T-helper 17 cell (primary cell): ENCODE data around the gene PSAPL1. TPM values are rescaled to one million over a fixed set of nuclear protein-coding genes. Genes with fewer than 3 reads are reported as not detected.

Experiments
- ATAC-seq: fragments of 150-1000 bp; cut with Tn5 transposase; 2 replicates; pipeline ENCODE4 v1.10.0; 2021; ENCODE audit warnings: mild to moderate bottlenecking, moderate library complexity
- DNase-seq, 3 donors: peaks; one replicate each; pipeline versions ENCODE4 v3.0.0 to v3.0.0-alpha.2; 2020 to 2021
- H3K9me3 ChIP-seq: one replicate; pipeline ENCODE4 v1.7.0; 2013; ENCODE audit warnings: low read length, mild to moderate bottlenecking; ENCODE audit not compliant: control insufficient read depth, poor library complexity, severe bottlenecking
- H3K27ac Mint-ChIP-seq: one replicate; pipeline ENCODE4 v1.8.0; 2022; ENCODE audit warnings: mild to moderate bottlenecking, moderate library complexity, mixed read lengths
- H3K27me3 Mint-ChIP-seq: one replicate; pipeline ENCODE4 v1.8.0; 2022; ENCODE audit warnings: mixed read lengths
- H3K36me3 Mint-ChIP-seq: one replicate; pipeline ENCODE4 v1.8.0; 2022; ENCODE audit warnings: low read depth, mixed read lengths
- H3K4me1 Mint-ChIP-seq: one replicate; pipeline ENCODE4 v1.8.0; 2022; ENCODE audit warnings: mild to moderate bottlenecking, mixed read lengths
- H3K4me3 Mint-ChIP-seq: one replicate; pipeline ENCODE4 v1.8.0; 2022; ENCODE audit warnings: mild to moderate bottlenecking, moderate library complexity, mixed read lengths
- total RNA-seq, 4 donors: library from RNA in 2 of 4; stranded (reverse) in 2 of 4; gene quantifications; one replicate each; pipeline ENCODE4 v1.2.3 and lab custom pipeline; 2022 to 2026

PSAPL1 gene
- total RNA-seq, 2 donors from 2014 or later = not detected

DNA sequence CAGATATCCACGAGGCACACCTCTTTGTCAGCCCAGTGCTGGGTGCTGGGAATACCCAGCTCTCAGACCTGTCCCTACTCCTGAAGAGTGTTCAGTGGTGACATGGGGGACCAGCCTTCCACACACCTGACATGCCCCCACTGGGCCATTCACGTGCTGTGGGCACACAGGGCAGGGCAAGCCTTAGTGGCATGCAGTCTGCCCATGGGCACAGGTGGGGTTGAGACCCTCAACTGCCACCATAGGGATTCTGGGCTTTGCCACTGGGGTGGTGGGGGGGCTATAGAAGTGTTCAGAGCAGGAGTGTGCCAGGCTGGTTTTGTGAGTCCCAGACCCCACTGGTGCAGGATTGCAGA lies 16.7 kb upstream of the PSAPL1 start:
- no peak for DNase-seq
- Mint-ChIP-seq H3K4me1 (peaks cover 2% of the 10 kb centered on the region), H3K27me3 (no peaks in the 10 kb centered on the region), H3K36me3 (no peaks in the 10 kb centered on the region), H3K27ac (no peak overlapping the region), H3K4me3 (no peak overlapping the region)
- ATAC-seq = no peak
- H3K9me3 ChIP-seq = no peaks in the 10 kb centered on the region

DNA sequence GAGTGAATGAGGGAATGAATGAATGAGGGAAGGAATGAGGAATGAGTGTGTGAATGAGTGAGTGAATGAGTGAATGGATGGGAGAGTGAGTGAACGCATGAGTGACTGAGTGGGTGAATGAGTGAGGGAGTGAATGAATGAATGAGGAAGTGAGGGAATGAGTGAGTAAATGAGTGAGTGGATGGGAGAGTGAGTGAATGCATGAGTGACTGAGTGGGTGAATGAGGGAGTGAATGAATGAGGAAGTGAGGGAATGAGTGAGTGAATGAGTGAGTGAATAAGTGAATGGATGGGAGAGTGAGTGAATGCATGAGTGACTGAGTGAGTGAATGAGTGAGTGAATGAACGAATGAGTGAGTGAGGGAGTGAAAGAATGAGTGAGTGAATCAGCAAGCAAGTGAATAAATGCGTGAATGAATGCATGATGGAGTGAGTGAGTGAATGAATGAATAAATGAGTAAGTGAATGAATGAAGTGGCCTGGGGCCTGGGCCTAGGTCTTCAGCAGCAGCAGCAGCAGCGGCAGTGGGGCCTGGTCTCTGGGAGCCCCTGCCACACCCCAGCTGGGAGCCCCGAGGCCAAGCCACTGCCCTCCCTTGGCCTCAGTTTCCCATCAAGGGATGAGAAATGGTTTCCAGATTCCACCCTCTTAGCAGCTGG lies 16.2 kb upstream of the PSAPL1 start:
- no peak for ATAC-seq
- H3K9me3 ChIP-seq = no peaks in the 10 kb centered on the region
- H3K27me3 Mint-ChIP-seq = no peaks in the 10 kb centered on the region
- no peak for DNase-seq
- peaks cover 2% of the 10 kb centered on the region for H3K4me1 Mint-ChIP-seq
- no peaks in the 10 kb centered on the region for H3K36me3 Mint-ChIP-seq
- no peak overlapping the region for H3K27ac Mint-ChIP-seq
- H3K4me3 Mint-ChIP-seq = no peak overlapping the region

DNA sequence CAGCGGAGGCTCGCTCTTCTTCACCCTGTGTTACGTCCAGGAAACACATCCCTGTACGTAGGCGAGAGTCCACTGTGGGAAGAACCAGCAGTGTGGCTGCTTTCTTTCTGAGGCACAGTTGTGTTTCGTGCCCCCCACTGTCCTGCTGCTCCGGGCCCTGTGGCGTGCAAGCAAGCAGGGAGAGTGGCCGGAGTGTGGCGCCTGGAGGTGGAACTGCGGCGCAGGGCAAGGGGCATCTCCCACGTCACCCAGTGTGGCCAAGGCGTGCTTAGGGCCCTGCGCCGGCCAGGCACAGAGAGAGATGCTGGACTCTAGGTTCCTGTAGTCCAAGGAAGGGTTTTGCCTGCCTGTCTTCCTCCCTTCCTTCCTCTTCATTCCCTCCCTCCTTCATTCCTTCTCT lies 13.3 kb upstream of the PSAPL1 start:
- H3K4me1 Mint-ChIP-seq = peaks cover 2% of the 10 kb centered on the region
- peaks cover 22% of the 10 kb centered on the region for H3K27me3 Mint-ChIP-seq
- no peak overlapping the region for H3K4me3 Mint-ChIP-seq
- H3K27ac Mint-ChIP-seq = no peak overlapping the region
- ATAC-seq = no peak
- no peaks in the 10 kb centered on the region for H3K36me3 Mint-ChIP-seq
- H3K9me3 ChIP-seq = no peaks in the 10 kb centered on the region
- DNase-seq = no peak

DNA sequence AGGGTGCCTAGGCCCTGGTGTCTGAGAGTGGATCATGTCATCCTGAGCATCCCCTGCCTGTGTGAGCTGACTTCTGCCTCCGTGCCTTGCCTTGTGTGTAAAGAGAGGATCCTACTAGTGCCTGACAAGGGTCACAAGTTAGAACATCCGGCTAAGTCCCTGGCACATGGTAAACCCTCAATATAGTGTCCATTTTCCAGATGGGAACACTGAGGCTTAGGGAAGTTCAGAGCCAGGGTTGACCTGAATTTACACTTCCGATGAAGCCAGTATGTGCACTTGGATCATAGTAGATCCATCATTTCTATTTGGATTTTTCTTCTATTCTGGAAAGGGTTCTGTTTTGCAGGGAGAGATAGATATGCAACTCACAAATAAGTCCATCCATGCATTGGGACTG lies 12.5 kb upstream of the PSAPL1 start:
- Mint-ChIP-seq H3K4me3 (no peak overlapping the region), H3K36me3 (no peaks in the 10 kb centered on the region), H3K4me1 (peaks cover 2% of the 10 kb centered on the region), H3K27ac (no peak overlapping the region), H3K27me3 (peaks cover 26% of the 10 kb centered on the region)
- no peaks in the 10 kb centered on the region for H3K9me3 ChIP-seq
- ATAC-seq (no peak), DNase-seq (no peak)

DNA sequence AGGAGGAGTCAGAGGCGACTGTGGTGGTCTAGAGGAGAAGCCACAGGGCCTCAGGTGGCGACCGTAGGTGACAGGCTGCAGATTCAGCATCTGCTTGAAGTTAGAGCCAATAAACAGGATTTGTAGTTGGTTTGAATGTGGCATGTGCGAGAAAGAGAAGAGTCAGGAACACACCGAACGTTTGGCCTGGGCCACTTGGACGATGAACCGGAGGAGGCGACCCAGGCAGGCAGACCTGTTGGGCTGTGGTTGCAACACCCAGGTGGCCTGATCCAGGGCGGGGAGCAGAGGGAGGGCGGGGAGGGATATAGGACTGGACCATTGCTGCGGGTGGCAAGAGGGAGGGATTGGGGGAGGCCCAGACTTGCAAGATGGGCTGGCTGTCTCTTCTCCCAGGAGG lies 10.0 kb upstream of the PSAPL1 start:
- no peak for ATAC-seq
- Mint-ChIP-seq H3K4me3 (no peak overlapping the region), H3K27me3 (peaks cover 38% of the 10 kb centered on the region), H3K36me3 (no peaks in the 10 kb centered on the region), H3K4me1 (peaks cover 4% of the 10 kb centered on the region), H3K27ac (no peak overlapping the region)
- H3K9me3 ChIP-seq = no peaks in the 10 kb centered on the region
- DNase-seq = no peak

DNA sequence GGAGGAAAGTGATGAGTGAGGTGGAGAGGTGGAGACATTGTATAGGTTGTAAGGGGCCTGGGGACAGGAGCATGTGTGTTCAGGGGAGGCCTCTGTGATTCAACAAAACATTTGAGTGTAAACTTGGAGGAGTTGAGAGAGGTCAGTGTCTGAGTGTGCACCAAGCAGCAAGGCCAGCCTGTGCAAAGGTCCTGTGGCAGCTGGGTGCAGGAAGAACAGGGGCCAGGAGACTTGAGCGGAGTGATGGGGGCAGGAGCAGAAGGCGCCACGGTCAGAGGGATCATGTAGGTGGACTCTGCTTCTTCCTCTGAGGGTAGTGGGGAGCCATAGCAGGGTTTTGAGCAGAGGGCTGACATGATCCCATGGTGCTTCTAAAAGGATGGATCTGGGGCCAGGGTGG lies 9.6 kb upstream of the PSAPL1 start:
- H3K36me3 Mint-ChIP-seq = no peaks in the 10 kb centered on the region
- DNase-seq (no peak), ATAC-seq (no peak)
- peaks cover 38% of the 10 kb centered on the region for H3K27me3 Mint-ChIP-seq
- H3K9me3 ChIP-seq = no peaks in the 10 kb centered on the region
- H3K4me3 Mint-ChIP-seq = no peak overlapping the region
- H3K4me1 Mint-ChIP-seq = peaks cover 4% of the 10 kb centered on the region
- no peak overlapping the region for H3K27ac Mint-ChIP-seq

DNA sequence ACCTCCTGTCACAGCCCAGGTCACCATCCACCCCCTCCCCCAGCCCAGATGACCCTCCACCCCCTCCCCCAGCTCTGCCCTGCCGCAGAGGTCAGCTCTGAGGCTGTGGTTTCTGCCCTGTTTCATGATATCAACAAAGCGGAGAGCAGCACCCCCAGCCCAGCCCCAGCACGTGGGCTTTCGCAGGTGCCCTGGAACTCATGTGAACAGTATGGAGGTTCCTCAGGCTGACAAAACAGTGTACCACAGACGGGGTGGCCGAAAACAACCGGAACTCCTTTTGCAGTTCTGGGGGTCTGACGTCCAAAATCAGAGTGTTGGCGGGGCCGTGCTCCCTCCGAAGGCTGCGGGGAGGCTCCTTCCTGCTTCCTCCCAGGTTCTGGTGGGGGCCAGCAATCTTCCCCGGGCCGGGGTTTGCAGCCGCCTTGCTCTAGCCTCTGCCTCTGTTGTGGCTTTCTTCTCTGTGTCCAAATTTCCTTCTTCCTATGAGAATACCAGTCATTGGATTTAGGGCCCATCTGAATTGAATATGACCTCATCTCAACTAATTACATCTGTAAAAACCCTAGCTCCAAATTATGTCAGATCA lies 7.9 kb upstream of the PSAPL1 start:
- Mint-ChIP-seq H3K36me3 (no peaks in the 10 kb centered on the region), H3K4me1 (peaks cover 2% of the 10 kb centered on the region), H3K4me3 (no peak overlapping the region), H3K27ac (no peak overlapping the region), H3K27me3 (peaks cover 43% of the 10 kb centered on the region)
- H3K9me3 ChIP-seq = no peaks in the 10 kb centered on the region
- no peak for DNase-seq
- no peak for ATAC-seq

DNA sequence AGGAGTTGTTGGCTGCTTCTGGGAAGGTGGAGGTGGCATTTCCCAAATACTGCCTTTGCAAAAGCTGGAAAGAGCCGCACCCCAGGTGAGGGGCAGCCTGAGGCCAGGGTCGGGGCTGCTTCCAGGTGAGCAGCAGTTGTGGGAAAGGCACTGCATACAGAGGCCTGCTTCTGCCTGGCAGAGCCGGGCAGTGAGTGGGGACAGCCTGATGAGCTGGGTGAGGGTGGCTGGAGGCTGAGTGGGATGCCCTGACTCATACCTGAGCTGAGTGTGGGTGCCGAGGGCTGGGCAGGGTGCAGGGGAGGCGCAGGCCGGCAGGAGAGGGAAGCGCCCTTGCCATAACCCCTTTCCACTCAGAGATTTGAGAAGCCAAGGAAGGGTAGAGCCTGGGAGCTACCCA lies 6.5 kb upstream of the PSAPL1 start:
- H3K27me3 Mint-ChIP-seq = peaks cover 43% of the 10 kb centered on the region

DNA sequence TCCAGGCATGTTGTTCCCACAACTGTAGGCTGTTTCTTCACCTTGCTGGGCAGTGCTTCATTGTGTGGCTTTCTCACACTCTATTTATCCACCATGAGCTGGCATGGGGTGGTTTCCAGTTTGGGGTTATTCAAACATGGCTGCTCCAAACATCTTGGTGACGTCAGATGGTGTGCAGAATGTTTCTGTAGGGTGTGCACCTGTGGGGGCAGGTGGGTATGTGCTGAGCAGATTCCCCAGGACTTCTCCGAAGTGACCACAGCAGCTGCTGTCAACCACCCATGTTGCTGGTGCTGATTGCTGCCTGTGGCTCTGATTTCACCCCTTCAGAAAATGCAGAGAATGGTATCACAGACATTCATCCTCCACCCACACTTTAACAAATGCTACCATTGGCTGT lies 5.0 kb upstream of the PSAPL1 start:
- ATAC-seq (no peak), DNase-seq (no peak)
- no peak overlapping the region for H3K27ac Mint-ChIP-seq
- no peak overlapping the region for H3K4me3 Mint-ChIP-seq
- peaks cover 43% of the 10 kb centered on the region for H3K27me3 Mint-ChIP-seq
- no peaks in the 10 kb centered on the region for H3K36me3 Mint-ChIP-seq
- no peaks in the 10 kb centered on the region for H3K9me3 ChIP-seq
- H3K4me1 Mint-ChIP-seq = peaks cover 2% of the 10 kb centered on the region

More for the DNA sequence above, 6.5 kb upstream of the PSAPL1 start:
- no peak for ATAC-seq
- H3K9me3 ChIP-seq = no peaks in the 10 kb centered on the region
- Mint-ChIP-seq H3K36me3 (no peaks in the 10 kb centered on the region), H3K27ac (no peak overlapping the region), H3K4me1 (peaks cover 2% of the 10 kb centered on the region), H3K4me3 (no peak overlapping the region)
- no peak for DNase-seq

DNA sequence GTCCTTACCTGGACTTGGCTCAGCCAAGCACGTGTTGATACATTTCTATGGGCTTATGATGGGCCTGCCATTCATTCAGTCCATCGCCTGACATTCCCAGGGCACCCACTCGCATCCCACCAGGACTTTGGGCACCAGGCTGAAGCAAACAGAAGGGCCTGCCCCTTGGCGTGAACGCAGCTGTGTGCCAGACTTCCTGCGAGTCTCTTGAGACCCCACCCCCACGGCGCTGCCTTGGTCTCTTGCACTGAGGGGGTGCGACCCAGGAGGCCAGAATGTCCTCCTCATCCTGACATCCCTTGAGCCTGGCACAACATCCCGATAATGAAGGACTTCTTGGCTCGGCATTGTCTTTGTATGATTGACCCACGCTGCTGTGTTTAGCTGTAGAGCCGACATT lies 1.5 kb upstream of the PSAPL1 start:
- H3K9me3 ChIP-seq = no peaks in the 10 kb centered on the region
- H3K4me1 Mint-ChIP-seq = peaks cover 2% of the 10 kb centered on the region
- H3K36me3 Mint-ChIP-seq = no peaks in the 10 kb centered on the region
- DNase-seq (no peak), ATAC-seq (no peak)
- no peak overlapping the region for H3K4me3 Mint-ChIP-seq
- peaks cover 25% of the 10 kb centered on the region for H3K27me3 Mint-ChIP-seq
- H3K27ac Mint-ChIP-seq = no peak overlapping the region

DNA sequence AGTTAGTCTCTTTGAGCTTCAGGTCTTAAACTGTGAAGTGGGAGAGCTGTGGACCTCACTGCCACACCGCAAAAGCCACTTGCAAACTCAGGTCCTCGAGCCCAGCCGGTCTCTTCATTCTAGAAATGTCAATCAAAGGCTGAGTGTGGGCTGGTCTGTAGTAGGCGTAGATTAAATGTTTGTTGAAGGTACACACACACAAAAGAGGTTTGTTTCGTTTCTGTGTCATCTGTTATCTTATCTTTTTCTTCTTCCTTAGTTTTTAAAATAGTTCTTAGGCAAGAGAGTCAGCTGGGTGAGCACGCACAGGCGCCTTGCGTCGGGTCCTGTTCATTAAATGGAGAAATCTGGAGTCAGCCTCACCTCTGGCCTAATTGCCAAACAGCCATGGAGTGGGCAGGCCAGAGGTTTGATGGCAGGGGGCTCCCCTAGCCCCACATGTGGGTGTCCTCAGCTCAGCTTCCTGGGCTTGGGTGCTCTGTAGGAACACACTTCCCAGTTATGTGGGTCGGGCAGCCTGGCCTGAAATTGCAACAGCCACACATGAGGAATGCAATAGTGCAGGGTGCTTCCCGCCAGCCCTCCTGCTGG lies 836 bp upstream of the PSAPL1 start:
- no peak overlapping the region for H3K27ac Mint-ChIP-seq
- peaks cover 20% of the 10 kb centered on the region for H3K27me3 Mint-ChIP-seq
- no peaks in the 10 kb centered on the region for H3K4me1 Mint-ChIP-seq
- DNase-seq = no peak
- no peaks in the 10 kb centered on the region for H3K36me3 Mint-ChIP-seq
- H3K9me3 ChIP-seq = no peaks in the 10 kb centered on the region
- ATAC-seq = no peak
- no peak overlapping the region for H3K4me3 Mint-ChIP-seq

DNA sequence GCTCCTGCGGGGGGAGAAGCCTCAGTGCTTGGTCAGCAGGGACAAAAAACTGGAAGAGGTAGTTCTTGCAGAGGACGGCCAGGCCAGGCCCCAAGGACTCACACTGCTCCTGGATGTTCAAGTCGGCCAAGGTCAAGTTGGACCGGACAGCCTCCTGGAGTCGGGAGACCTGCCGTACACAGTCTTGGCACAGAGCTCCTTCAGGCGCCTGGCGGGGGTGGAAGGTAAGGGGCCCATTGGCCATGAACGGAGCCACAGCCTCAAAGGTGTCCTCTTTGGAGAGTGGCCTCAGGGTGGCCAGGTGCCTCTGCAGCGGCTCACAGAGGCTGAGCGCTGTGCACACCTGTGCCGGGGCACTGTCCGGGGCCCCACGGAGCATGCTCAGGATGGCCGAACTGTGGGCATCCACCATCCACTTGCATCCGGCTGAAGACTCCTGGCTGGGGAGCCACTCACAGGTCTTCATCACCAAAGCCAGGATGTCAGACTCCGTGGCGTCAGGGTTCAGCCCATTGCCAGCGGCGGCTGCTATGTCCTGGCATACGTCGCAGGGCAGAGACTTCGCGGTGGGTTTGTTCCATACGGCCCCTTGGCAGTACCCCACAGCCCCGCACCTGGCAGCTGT lies 477 bp downstream of the PSAPL1 start:
- H3K4me1 Mint-ChIP-seq = peaks cover 4% of the 10 kb centered on the region
- no peak overlapping the region for H3K4me3 Mint-ChIP-seq
- ATAC-seq = no peak
- H3K36me3 Mint-ChIP-seq = no peaks in the 10 kb centered on the region
- H3K9me3 ChIP-seq = no peaks in the 10 kb centered on the region
- H3K27me3 Mint-ChIP-seq = peaks cover 13% of the 10 kb centered on the region
- H3K27ac Mint-ChIP-seq = no peak overlapping the region
- DNase-seq = no peak

DNA sequence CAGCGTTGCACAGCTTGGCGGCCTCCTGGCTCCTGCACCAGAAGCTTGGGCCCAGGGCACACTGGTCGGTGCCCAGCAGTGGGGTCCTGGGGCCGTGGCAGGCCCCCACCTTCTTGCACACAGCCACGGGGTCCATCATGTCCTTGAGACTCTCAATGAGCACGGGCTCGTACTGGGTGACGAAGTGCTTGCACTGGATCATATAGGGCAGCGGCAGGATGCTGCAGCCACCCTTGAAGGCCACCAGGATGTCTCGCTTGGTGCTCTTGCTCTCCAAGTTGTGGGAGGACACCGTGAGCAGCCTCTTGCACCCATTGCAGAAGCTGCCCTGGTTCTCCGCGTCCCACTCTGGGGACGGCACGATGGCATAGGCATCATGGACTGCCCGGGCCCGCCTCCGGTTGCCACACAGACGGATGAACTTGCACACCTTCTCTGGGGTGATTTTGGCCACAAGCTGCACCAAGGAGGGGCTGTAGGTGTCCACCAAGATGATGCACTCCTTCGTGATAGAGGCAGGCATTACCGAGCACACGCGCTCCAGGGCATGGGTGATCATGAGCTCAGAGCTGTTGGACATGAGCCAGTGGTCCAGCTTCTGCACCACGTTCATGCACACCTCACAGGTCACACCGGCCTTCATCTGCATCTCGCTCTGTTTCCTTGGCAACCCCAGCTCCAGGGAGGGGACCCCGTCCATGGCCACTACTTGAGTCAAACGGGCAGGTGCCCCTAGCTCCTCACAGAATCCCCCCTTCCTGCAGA lies 1.2 kb downstream of the PSAPL1 start:
- no peaks in the 10 kb centered on the region for H3K9me3 ChIP-seq
- H3K4me3 Mint-ChIP-seq = no peak overlapping the region
- ATAC-seq = no peak
- H3K36me3 Mint-ChIP-seq = no peaks in the 10 kb centered on the region
- H3K27ac Mint-ChIP-seq = no peak overlapping the region
- peaks cover 13% of the 10 kb centered on the region for H3K27me3 Mint-ChIP-seq
- no peak for DNase-seq
- peaks cover 4% of the 10 kb centered on the region for H3K4me1 Mint-ChIP-seq
